Skeletal muscle tissue (tissue), 4 donors: ENCODE measurements around the gene UTS2R. TPM values are rescaled to one million over a fixed set of nuclear protein-coding genes. Genes with fewer than 3 reads are reported as not detected.
"Not testable (repeated sequence)": the region's sequence is repeated elsewhere in the genome, so short reads cannot be mapped to it uniquely, and the experiment has no call there.

ENCODE experiments used
- H3K27ac ChIP-seq: one replicate; pipeline ENCODE4 v1.7.0; 2013; ENCODE audit warnings: mild to moderate bottlenecking, low read depth, low read length, inconsistent platforms
- H3K27me3 ChIP-seq, 3 donors: one replicate each; pipeline ENCODE4 v1.7.0; 2013; ENCODE audit warnings: low read length in 3 of 3; ENCODE audit not compliant: control insufficient read depth in 3 of 3, insufficient read depth in 3 of 3
- H3K36me3 ChIP-seq, 3 donors: one replicate each; pipeline ENCODE4 v1.7.0; 2013; ENCODE audit warnings: low read length in 3 of 3; ENCODE audit not compliant: control insufficient read depth in 3 of 3, insufficient read depth in 3 of 3
- H3K4me1 ChIP-seq, 3 donors: one replicate each; pipeline ENCODE4 v1.7.0; 2013; ENCODE audit warnings: low read length in 3 of 3, mild to moderate bottlenecking in 3 of 3; ENCODE audit not compliant: control insufficient read depth in 3 of 3, insufficient read depth in 3 of 3
- H3K4me3 ChIP-seq, 3 donors: one replicate each; pipeline ENCODE4 v1.7.0; 2013; ENCODE audit warnings: low read length in 3 of 3
- H3K9ac ChIP-seq, 3 donors: one replicate each; pipeline ENCODE4 v1.7.0; 2013; ENCODE audit warnings: low read length in 3 of 3, mild to moderate bottlenecking in 3 of 3, moderate library complexity in 2 of 3, low read depth in 1 of 3
- H3K9me3 ChIP-seq, 3 donors: one replicate each; pipeline ENCODE4 v1.7.0; 2013; ENCODE audit warnings: low read length in 3 of 3; ENCODE audit not compliant: control insufficient read depth in 3 of 3
- total RNA-seq: library from RNA; depleted of rRNA; stranded (reverse); fragments of >200 nt; gene quantifications from one replicate; pipeline ENCODE4 v1.2.3, GENCODE V29; 2014
- donor health status: Osteomylitis.

The UTS2R gene
- total RNA-seq, 1 donor from 2014 or later = 1.6 TPM

- Histone ChIP-seq H3K27me3 (no peaks in the 10 kb centered on the region), H3K9me3 (no peaks in the 10 kb centered on the region), H3K4me1 (peaks cover 4 to 15% (median 13%) of the 10 kb centered on the region in 3 donors), H3K9ac (no peak overlapping the region), H3K36me3 (peaks cover 18 to 26% (median 24%) of the 10 kb centered on the region in 3 donors), H3K4me3 (peak overlapping the region in 1 of 3 donors; percentile 49), H3K27ac (peak overlapping the region; percentile 69)
Measured at GRCh38 chr17:82407255-82407654, 35.7 kb downstream of the UTS2R start.

GRCh38 chr17:82408288-82408937 lies 36.8 kb downstream of the UTS2R start:
- H3K9ac ChIP-seq = no peak overlapping the region
- H3K9me3 ChIP-seq = no peaks in the 10 kb centered on the region
- no peak overlapping the region for H3K4me3 ChIP-seq
- peaks cover 4 to 15% (median 13%) of the 10 kb centered on the region in 3 donors for H3K4me1 ChIP-seq
- peaks cover 14 to 24% (median 23%) of the 10 kb centered on the region in 3 donors for H3K36me3 ChIP-seq
- no peaks in the 10 kb centered on the region for H3K27me3 ChIP-seq
- no peak overlapping the region for H3K27ac ChIP-seq

GRCh38 chr17:82408938-82409318 lies 37.4 kb downstream of the UTS2R start:
- no peak overlapping the region for H3K27ac ChIP-seq

GRCh38 chr17:82410014-82410716 lies 38.6 kb downstream of the UTS2R start:
- no peaks in the 10 kb centered on the region for H3K27me3 ChIP-seq
- no peak overlapping the region for H3K4me3 ChIP-seq
- no peak overlapping the region for H3K9ac ChIP-seq
- H3K4me1 ChIP-seq = peaks cover 4 to 15% (median 13%) of the 10 kb centered on the region in 3 donors
- no peak overlapping the region for H3K27ac ChIP-seq
- peaks cover 9 to 15% (median 14%) of the 10 kb centered on the region in 3 donors for H3K36me3 ChIP-seq
- H3K9me3 ChIP-seq = no peaks in the 10 kb centered on the region

More at GRCh38 chr17:82408938-82409318, 37.4 kb downstream of the UTS2R start:
- no peaks in the 10 kb centered on the region for H3K27me3 ChIP-seq
- peaks cover 4 to 15% (median 13%) of the 10 kb centered on the region in 3 donors for H3K4me1 ChIP-seq
- peaks cover 9 to 19% (median 18%) of the 10 kb centered on the region in 3 donors for H3K36me3 ChIP-seq
- H3K9ac ChIP-seq = no peak overlapping the region
- H3K9me3 ChIP-seq = no peaks in the 10 kb centered on the region
- no peak overlapping the region for H3K4me3 ChIP-seq

- H3K4me3 ChIP-seq = no peak overlapping the region
- peaks cover 9 to 13% (median 10%) of the 10 kb centered on the region in 3 donors for H3K36me3 ChIP-seq
- H3K27me3 ChIP-seq = no peaks in the 10 kb centered on the region
- H3K9me3 ChIP-seq = no peaks in the 10 kb centered on the region
- H3K9ac ChIP-seq = no peak overlapping the region
- H3K27ac ChIP-seq = no peak overlapping the region
- peaks cover 4 to 13% (median 10%) of the 10 kb centered on the region in 3 donors for H3K4me1 ChIP-seq
Measured at GRCh38 chr17:82411396-82412053, 40.0 kb downstream of the UTS2R start.

GRCh38 chr17:82412081-82412480 lies 40.5 kb downstream of the UTS2R start:
- peaks cover 9 to 13% (median 10%) of the 10 kb centered on the region in 3 donors for H3K36me3 ChIP-seq
- H3K4me1 ChIP-seq = peaks cover 4 to 10% (median 9%) of the 10 kb centered on the region in 3 donors
- H3K9ac ChIP-seq = not testable (repeated sequence)

GRCh38 chr17:82412535-82413520 lies 41.3 kb downstream of the UTS2R start:
- Histone ChIP-seq H3K27me3 (no peaks in the 10 kb centered on the region), H3K4me1 (peaks cover 3 to 6% (median 5%) of the 10 kb centered on the region in 3 donors), H3K9ac (no peak overlapping the region), H3K4me3 (no peak overlapping the region), H3K9me3 (no peaks in the 10 kb centered on the region), H3K36me3 (peaks cover 9 to 13% (median 10%) of the 10 kb centered on the region in 3 donors), H3K27ac (no peak overlapping the region)

More at GRCh38 chr17:82412081-82412480, 40.5 kb downstream of the UTS2R start:
- not testable (repeated sequence) for H3K9me3 ChIP-seq, H3K4me3 ChIP-seq, H3K27ac ChIP-seq, H3K27me3 ChIP-seq

- no peak overlapping the region for H3K27ac ChIP-seq
- no peaks in the 10 kb centered on the region for H3K27me3 ChIP-seq
- H3K4me3 ChIP-seq = no peak overlapping the region
- H3K36me3 ChIP-seq = peaks cover 2 to 6% (median 5%) of the 10 kb centered on the region in 3 donors
- H3K4me1 ChIP-seq = peaks cover 10 to 14% (median 13%) of the 10 kb centered on the region in 3 donors
- H3K9ac ChIP-seq = no peak overlapping the region
- H3K9me3 ChIP-seq = no peaks in the 10 kb centered on the region
Measured at GRCh38 chr17:82414548-82415281, 43.1 kb downstream of the UTS2R start.

GRCh38 chr17:82415336-82415735 lies 43.8 kb downstream of the UTS2R start:
- H3K36me3 ChIP-seq = peaks cover 5 to 8% (median 5%) of the 10 kb centered on the region in 3 donors
- peaks cover 10 to 14% (median 13%) of the 10 kb centered on the region in 3 donors for H3K4me1 ChIP-seq
- H3K27ac ChIP-seq = no peak overlapping the region
- H3K4me3 ChIP-seq = no peak overlapping the region
- no peaks in the 10 kb centered on the region for H3K27me3 ChIP-seq
- no peaks in the 10 kb centered on the region for H3K9me3 ChIP-seq
- no peak overlapping the region for H3K9ac ChIP-seq
